ENCODE measurements around the gene ID2. TPM values are rescaled to one million over a fixed set of nuclear protein-coding genes. Genes with fewer than 3 reads are reported as not detected.

ID2 gene
- total and polyA plus RNA-seq, 2 of the 13 experiments (the other 11 are each of a cell fraction or from before 2014, with no cell fraction given) = 214 to 719 TPM

DNA sequence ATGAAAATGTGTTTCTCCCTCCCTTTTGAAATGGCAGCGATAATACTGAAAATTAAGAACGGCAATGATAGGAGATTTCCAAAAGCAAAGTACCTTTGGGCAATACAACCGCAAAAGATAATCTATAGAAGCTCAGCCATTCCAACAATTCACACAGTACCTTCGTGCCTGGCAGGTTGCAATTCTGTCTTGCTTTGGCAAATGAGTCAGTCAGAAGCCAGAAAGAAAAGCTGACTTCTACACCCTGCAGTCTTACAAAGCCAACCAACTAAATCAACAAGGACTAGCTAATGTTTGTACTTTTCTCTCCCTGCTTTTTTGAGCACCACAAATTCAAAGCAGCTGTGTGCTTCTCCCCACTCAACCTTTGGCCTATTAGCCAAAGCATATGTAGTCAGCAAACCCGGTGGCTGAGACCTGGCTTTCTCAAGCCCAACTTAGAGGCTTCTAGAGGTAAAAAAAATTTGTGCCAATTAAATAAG lies 25.7 kb upstream of the ID2 start (continued):
- no peak for TF ChIP-seq ZSCAN25 (CRISPR knock-in tag; IDR thresholded peaks at IDR 0.05)
- TF ChIP-seq EED (CRISPR knock-in tag; IDR thresholded peaks at IDR 0.05) = no peak
- no peak for TF ChIP-seq ZNF776 (CRISPR knock-in tag; IDR thresholded peaks at IDR 0.05)
- TF ChIP-seq ZNF616 (CRISPR knock-in tag; IDR thresholded peaks at IDR 0.05; ENCODE audit: low read depth) = no peak
- TF ChIP-seq ZNF563 (CRISPR knock-in tag; IDR thresholded peaks at IDR 0.05) = no peak
- no peak for TF ChIP-seq SP4 (CRISPR knock-in tag; IDR thresholded peaks at IDR 0.05)
- no peak for TF ChIP-seq SMAD9 (CRISPR knock-in tag; IDR thresholded peaks at IDR 0.05)
- TF ChIP-seq, protein P1, sequence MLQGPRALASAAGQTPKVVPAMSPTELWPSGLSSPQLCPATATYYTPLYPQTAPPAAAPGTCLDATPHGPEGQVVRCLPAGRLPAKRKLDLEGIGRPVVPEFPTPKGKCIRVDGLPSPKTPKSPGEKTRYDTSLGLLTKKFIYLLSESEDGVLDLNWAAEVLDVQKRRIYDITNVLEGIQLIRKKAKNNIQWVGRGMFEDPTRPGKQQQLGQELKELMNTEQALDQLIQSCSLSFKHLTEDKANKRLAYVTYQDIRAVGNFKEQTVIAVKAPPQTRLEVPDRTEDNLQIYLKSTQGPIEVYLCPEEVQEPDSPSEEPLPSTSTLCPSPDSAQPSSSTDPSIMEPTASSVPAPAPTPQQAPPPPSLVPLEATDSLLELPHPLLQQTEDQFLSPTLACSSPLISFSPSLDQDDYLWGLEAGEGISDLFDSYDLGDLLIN (CRISPR knock-in tag; IDR thresholded peaks at IDR 0.05; ENCODE audit: borderline replicate concordance) = no peak
- TF ChIP-seq, protein P2, sequence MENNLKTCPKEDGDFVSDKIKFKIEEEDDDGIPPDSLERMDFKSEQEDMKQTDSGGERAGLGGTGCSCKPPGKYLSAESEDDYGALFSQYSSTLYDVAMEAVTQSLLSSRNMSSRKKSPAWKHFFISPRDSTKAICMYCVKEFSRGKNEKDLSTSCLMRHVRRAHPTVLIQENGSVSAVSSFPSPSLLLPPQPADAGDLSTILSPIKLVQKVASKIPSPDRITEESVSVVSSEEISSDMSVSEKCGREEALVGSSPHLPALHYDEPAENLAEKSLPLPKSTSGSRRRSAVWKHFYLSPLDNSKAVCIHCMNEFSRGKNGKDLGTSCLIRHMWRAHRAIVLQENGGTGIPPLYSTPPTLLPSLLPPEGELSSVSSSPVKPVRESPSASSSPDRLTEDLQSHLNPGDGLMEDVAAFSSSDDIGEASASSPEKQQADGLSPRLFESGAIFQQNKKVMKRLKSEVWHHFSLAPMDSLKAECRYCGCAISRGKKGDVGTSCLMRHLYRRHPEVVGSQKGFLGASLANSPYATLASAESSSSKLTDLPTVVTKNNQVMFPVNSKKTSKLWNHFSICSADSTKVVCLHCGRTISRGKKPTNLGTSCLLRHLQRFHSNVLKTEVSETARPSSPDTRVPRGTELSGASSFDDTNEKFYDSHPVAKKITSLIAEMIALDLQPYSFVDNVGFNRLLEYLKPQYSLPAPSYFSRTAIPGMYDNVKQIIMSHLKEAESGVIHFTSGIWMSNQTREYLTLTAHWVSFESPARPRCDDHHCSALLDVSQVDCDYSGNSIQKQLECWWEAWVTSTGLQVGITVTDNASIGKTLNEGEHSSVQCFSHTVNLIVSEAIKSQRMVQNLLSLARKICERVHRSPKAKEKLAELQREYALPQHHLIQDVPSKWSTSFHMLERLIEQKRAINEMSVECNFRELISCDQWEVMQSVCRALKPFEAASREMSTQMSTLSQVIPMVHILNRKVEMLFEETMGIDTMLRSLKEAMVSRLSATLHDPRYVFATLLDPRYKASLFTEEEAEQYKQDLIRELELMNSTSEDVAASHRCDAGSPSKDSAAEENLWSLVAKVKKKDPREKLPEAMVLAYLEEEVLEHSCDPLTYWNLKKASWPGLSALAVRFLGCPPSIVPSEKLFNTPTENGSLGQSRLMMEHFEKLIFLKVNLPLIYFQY (CRISPR knock-in tag; IDR thresholded peaks at IDR 0.05; ENCODE audit: borderline replicate concordance) = peak; percentile 63; the same call in 1 of the 2 replicates
- no peak for TF ChIP-seq PAWR (CRISPR knock-in tag; IDR thresholded peaks at IDR 0.05; ENCODE audit: borderline replicate concordance)
- TF ChIP-seq PAF1 (CRISPR knock-in tag; IDR thresholded peaks at IDR 0.05) = no peak
- TF ChIP-seq ZNF543 (CRISPR knock-in tag; IDR thresholded peaks at IDR 0.05) = no peak
- peak; percentile 80 for TF ChIP-seq CBX5 (CRISPR knock-in tag; IDR thresholded peaks at IDR 0.05; ENCODE audit: borderline replicate concordance)
- TF ChIP-seq EP300 (IDR thresholded peaks at IDR 0.05; ENCODE audit: low read depth in 2 of 2, low read length in 2 of 2) = peak in 1 of 2 experiments; percentile 84; a peak in 2 of 4 replicates
- peak; percentile 54; the same call in 1 of the 2 replicates for TF ChIP-seq EP300 (CRISPR knock-in tag; IDR thresholded peaks at IDR 0.05; ENCODE audit: borderline replicate concordance)
- TF ChIP-seq ZNF839 (CRISPR knock-in tag; IDR thresholded peaks at IDR 0.05; ENCODE audit: borderline replicate concordance) = no peak
- no peak for TF ChIP-seq YY1 (IDR thresholded peaks at IDR 0.05; ENCODE audit: insufficient read depth, insufficient replicate concordance, low read depth, low read length)
- TF ChIP-seq CBFB (CRISPR knock-in tag; IDR thresholded peaks at IDR 0.05) = 0 out of 2 replicates have a peak, but pooled peaks have one; percentile 41
- no peak for TF ChIP-seq RBM22 (optimal IDR thresholded peaks at IDR 0.05; ENCODE audit: low read length)
- TF ChIP-seq ZNF619 (CRISPR knock-in tag; IDR thresholded peaks at IDR 0.05) = 0 out of 2 replicates have a peak, but pooled peaks have one; percentile 35
- no peak for TF ChIP-seq ELF3 (CRISPR knock-in tag; IDR thresholded peaks at IDR 0.05)
- no peak for TF ChIP-seq FOXP1 (IDR thresholded peaks at IDR 0.05)
- peak; percentile 53; the same call in 1 of the 2 replicates for TF ChIP-seq FOXP1 (CRISPR knock-in tag; IDR thresholded peaks at IDR 0.05)
- TF ChIP-seq GFI1 (CRISPR knock-in tag; IDR thresholded peaks at IDR 0.05; ENCODE audit: borderline replicate concordance) = no peak
- peak; percentile 87 for TF ChIP-seq FOSL2 (CRISPR knock-in tag; IDR thresholded peaks at IDR 0.05)
- TF ChIP-seq, protein P3, sequence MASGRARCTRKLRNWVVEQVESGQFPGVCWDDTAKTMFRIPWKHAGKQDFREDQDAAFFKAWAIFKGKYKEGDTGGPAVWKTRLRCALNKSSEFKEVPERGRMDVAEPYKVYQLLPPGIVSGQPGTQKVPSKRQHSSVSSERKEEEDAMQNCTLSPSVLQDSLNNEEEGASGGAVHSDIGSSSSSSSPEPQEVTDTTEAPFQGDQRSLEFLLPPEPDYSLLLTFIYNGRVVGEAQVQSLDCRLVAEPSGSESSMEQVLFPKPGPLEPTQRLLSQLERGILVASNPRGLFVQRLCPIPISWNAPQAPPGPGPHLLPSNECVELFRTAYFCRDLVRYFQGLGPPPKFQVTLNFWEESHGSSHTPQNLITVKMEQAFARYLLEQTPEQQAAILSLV (CRISPR knock-in tag; IDR thresholded peaks at IDR 0.05; ENCODE audit: borderline replicate concordance) = no peak
- TF ChIP-seq SOX6 (IDR thresholded peaks at IDR 0.05) = no peak
- peak; percentile 79 for TF ChIP-seq SOX6 (CRISPR knock-in tag; IDR thresholded peaks at IDR 0.05)

All from HepG2 (cell line).